ENCODE data around the gene CCDC134. TPM values are rescaled to one million over a fixed set of nuclear protein-coding genes. Genes with fewer than 3 reads are reported as not detected.
"Not testable (repeated sequence)": the region's sequence is repeated elsewhere in the genome, so short reads cannot be mapped to it uniquely, and the experiment has no call there.

Gene CCDC134
- polyA plus RNA-seq, 3 donors, result 0.79 to 2.9 (median 1.8) TPM

DNA sequence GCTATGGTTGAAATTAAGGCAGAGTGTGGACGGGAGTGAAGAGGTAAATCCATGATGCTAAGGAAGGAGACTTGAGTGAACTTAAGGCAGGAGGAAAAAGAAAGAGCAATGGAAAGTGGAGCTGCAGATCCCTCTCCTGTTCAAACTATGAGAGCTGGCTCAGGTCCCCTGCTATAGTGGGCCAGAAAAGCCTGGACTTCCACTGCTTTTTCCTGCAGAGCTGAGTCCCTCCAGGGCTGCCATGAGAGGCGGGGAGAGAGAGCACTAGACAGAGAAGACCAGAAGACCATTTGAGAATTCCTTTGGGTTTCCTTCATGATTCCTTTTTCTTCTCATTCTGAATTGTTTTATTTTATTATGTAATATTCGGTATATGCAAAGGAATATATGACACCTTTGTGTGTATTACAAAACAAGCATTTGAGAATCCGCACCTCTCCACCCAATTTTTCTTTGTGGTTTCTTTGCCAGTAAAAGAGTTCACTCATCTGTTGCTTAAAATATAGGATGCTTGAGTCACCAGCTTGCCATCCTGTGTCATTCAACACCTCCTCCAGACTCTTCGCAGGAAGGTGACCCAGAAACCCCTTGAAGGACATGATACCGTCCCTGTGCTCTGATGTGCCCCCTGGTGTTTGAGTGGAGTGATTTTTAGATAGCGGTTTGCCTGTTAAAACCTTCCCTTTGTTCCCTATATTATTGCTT, 56.8 kb downstream of the CCDC134 start:
- 51 to 63% (median 54%) methylated on average over 7 of the region's 7 CpGs for WGBS, 3 donors

DNA sequence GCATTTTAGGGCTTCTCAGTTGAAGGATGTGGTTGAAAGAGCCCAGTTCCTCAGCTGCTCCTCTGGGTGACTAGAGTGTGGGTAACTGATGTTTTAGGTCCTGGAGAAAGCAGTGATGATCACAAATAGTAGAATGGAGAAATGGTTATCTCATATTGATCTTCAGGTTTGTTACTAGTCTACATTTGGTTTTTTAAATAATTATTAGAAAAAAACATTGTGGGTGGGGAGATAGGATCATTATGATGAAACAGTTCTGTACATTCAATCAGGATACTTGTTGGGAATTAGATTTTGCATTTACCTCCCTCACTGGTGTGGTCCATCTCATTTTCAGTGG, 57.4 kb downstream of the CCDC134 start:
- H3K27ac ChIP-seq (ENCODE audit: low read depth, low read length), result no peak overlapping the region

More for the DNA sequence above, 56.8 kb downstream of the CCDC134 start:
- no peak overlapping the region for H3K27ac ChIP-seq (ENCODE audit: low read depth, low read length)

DNA sequence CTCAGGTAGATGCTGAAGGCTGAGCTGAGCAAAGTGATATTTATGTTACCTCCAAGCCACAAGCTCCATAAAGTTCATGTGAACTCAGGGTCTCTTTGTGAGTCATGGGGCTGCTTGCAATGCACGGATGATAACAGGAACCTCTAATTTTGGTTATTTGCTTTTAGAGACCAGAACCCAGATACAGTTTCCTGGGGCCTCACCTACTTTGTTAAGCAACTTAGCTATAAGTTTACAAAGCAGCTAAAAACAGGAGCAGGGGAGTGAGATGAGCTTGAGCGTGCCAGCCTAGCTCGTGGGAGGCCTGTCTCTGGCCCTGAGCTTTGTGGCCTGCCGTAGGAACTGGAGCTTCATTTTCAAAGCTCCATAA, 61.7 kb downstream of the CCDC134 start:
- peak overlapping the region; percentile 54 for H3K27ac ChIP-seq (ENCODE audit: low read depth, low read length)

DNA sequence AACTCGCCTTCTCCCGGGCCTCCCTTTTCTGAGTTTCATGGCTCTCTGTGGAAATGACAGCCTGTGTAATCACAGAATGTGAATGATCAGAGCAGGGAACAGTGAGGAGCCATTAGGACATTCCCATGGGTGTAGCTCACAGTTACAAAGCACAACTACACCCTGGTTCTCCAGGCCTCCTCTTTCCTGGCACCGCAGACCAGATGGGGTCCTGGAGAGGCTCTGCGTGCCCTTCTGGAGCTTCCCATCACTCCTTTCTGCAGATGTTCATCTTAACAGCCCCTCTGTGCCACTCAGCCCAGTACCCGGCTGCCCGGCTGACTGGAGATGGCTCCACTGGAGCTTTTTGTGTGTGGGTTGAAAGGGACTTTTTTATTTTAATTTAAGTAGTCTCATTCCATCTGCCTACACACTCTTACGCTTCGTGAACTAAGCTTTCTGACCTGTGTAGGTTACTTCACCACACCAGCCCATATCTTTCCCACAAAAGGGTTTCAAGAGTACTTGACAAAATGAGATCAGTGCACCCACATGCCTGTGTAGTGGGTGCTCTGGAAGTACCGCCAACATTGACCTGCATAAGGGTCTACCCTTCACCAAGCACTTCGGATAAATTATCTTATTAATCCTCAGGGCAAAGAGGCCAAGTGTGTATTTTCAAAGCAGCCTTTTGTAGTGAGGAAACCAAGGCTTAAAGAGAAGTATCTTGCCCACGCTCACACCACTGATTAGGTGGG, 62.2 kb downstream of the CCDC134 start:
- WGBS, 3 donors, result 69 to 86% (median 78%) methylated on average over 11 of the region's 11 CpGs
- H3K27ac ChIP-seq (ENCODE audit: low read depth, low read length), result peak overlapping the region; percentile 54

More for the DNA sequence above, 61.7 kb downstream of the CCDC134 start:
- 28 to 48% (median 29%) methylated on average over 4 of the region's 4 CpGs for WGBS, 3 donors

DNA sequence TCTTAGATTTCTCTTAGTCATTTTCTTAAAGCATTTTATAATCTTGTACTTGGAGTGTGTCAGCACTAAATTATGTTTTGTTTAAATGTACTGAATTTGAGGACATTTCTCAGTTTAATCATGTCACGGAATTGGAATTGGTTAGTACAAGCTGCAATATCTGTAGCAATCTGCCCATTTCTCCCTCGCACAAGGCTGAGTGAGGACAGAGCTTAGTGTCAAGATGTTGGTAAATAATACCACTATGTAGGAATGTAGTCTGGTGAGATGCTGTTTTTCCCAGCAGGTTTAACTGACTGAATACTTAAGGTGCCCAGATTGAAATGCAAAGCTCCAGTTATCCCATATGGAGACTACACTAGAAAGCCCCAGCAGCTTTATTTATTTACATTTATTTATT, 63.0 kb downstream of the CCDC134 start:
- WGBS, 3 donors, result 73 to 86% (median 77%) methylated on average over 2 of the region's 2 CpGs

DNA sequence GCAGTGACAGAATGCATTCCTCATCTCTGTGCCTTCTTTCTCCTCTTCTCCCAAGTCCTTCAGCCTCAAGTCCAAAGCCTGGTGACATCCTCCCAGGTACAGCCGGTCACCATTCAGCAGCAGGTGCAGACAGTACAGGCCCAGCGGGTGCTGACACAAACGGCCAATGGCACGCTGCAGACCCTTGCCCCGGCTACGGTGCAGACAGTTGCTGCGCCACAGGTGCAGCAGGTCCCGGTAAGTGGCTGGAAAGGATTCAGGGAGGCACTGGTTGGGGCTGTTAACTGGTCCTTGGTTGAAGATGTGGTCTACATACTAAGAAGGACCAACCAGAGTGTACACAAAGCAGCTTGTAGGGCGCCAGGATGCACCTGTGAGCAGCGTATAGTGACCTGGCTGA, 68.1 kb downstream of the CCDC134 start:
- no peak overlapping the region for H3K27ac ChIP-seq (ENCODE audit: low read depth, low read length)
- 91 to 98% (median 97%) methylated on average over 10 of the region's 10 CpGs for WGBS, 3 donors

More for the DNA sequence above, 63.0 kb downstream of the CCDC134 start:
- H3K27ac ChIP-seq (ENCODE audit: low read depth, low read length), result no peak overlapping the region

DNA sequence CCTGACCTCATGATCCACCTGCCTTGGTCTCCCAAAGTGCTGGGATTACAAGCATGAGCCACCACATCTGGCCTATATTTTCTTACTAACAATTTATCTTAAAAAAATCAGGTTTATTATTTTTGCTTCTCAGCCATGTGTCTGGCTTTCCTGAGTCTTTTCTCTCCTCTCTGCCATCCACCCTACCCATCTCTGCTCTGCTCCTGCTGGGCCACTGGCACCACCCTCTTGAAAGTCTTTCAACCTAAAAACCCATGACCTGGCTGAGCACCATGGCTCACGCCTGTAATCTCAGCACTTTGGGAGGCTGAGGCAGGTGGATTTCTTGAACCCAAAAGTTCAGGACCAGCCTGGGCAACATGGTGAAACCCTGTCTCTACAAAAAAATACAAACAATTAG, 69.6 kb downstream of the CCDC134 start:
- 96 to 100% (median 100%) methylated on average over 1 of the region's 1 CpG for WGBS, 3 donors
- H3K27ac ChIP-seq (ENCODE audit: low read depth, low read length), result not testable (repeated sequence)

DNA sequence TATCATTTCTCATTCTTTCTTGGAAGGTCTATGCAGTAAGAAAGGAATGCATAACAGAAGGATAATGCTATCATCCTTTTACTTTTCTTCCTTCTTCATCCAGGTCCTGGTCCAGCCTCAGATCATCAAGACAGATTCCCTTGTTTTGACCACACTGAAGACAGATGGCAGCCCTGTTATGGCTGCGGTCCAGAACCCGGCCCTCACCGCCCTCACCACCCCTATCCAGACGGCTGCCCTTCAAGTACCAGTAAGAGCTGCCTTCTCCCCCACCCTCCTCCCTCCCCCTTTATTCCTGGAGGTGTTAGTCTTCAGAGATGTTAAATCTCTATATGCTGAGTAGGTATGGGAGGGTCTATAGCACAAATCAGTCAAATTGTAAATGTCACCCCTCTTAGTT, 70.3 kb downstream of the CCDC134 start:
- no peak overlapping the region for H3K27ac ChIP-seq (ENCODE audit: low read depth, low read length)
- 85 to 88% (median 87%) methylated on average over 4 of the region's 4 CpGs for WGBS, 3 donors

DNA sequence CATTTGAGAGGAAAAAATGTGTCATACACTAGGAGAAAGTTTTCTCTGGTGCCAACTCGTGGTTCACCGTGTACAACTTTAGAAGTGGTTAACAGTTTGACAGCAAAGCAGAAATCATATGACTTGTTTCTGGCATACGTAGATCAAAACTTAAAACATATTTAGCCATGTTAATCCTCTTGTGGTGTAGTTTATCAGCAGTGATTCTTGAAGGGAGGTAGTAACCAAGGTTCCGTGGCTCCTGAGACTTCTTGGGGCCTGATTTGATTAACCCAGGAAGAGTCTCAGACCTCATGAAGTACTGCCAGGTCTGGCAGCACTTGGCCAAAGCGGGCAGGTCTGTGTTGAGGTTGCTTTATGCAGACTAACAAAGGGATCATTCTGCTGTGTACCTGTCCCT, 72.9 kb downstream of the CCDC134 start:
- WGBS, 3 donors, result 73 to 78% (median 73%) methylated on average over 5 of the region's 5 CpGs
- no peak overlapping the region for H3K27ac ChIP-seq (ENCODE audit: low read depth, low read length)

DNA sequence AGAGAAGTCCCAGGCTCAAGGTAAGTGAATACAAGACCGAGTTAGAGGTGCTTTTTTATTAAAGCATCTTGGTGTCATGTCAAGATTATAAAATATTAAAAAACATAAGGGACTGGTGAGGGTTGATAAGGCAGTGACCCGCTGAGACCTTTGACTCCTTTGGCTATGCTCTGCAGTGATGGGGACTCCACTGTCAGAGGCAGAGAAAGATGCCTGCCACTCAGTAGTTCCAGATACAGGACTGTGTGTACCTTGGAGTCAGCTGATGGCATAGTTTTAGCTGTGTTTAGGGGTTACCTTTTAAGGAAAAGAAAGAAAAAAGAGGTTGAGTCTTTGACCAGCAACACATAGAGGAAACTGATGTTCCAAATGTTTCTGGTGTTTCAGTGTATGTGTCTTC, 73.6 kb downstream of the CCDC134 start:
- WGBS, 3 donors, result 88 to 93% (median 91%) methylated on average over 2 of the region's 2 CpGs
- H3K27ac ChIP-seq (ENCODE audit: low read depth, low read length), result no peak overlapping the region

DNA sequence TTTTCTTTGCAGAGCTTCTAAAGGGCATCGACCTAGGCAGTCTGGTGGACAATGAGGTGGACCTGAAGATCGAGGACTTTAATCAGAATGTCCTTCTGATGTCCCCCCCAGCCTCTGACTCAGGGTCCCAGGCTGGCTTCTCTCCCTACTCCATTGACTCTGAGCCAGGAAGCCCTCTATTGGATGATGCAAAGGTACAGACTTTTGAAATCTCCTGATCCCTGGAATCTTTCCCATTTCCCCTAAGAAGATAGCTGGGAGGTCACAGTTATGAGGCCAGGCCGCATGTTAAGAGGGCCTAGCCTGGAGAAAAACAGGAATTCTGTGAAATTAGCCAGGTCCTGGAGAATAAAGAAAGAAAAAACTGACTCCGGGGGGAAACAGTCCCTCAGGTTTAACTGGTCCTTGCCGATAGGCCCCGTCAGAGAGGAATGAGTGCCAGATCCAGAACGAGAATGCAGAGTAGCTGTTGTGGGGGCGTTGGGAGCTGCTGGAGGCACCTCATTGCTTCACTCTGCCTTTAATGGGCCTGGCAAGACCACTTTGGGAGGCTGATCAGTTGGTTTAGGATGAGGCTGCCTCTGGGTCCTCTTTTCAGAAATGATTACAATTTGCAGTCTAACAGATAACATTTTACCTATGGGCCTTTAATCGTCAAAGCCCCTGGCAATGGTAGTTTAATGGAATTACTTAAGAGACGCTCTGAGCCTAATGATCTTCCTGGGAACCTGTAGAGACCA, 75.2 kb downstream of the CCDC134 start:
- 87% methylated on average over 10 of the region's 10 CpGs for WGBS, 3 donors
- H3K27ac ChIP-seq (ENCODE audit: low read depth, low read length), result no peak overlapping the region

Other genes with a start within 250 kb of the CCDC134 start
- 1 to 10 TPM in 2 of 3 donors, under 1 TPM in 1; 0.91 to 8.3 (median 5.1) TPM for gene CSDC2, start 239.7 kb upstream of the CCDC134 start, polyA plus RNA-seq
- gene PMM1, start 210.8 kb upstream of the CCDC134 start, polyA plus RNA-seq, result 100 to 1,000 TPM in 1 of 3 donors, 10 to 100 TPM in 2; 41.9 to 171 (median 68.4) TPM
- 10 to 100 TPM in 2 of 3 donors, 1 to 10 TPM in 1; 7.0 to 19.6 (median 16.8) TPM for gene DESI1, start 179.6 kb upstream of the CCDC134 start, polyA plus RNA-seq
- gene XRCC6, start 179.4 kb upstream of the CCDC134 start, polyA plus RNA-seq, result 100 to 1,000 TPM in 2 of 3 donors, 10 to 100 TPM in 1; 82.5 to 158 (median 152) TPM
- gene SNU13, start 111.8 kb upstream of the CCDC134 start, polyA plus RNA-seq, result 100 to 1,000 TPM in 2 of 3 donors, 10 to 100 TPM in 1; 78.2 to 139 (median 121) TPM
- gene MEI1, start 101.2 kb upstream of the CCDC134 start, polyA plus RNA-seq, result 1 to 10 TPM in 1 of 3 donors, under 1 TPM in 2; 0.34 to 1.6 (median 0.86) TPM
- 10 to 100 TPM; 20.8 to 40.6 (median 35.8) TPM for gene SREBF2, start 32.4 kb downstream of the CCDC134 start, polyA plus RNA-seq
- not detected for gene SHISA8, start 114.4 kb downstream of the CCDC134 start, polyA plus RNA-seq
- gene TNFRSF13C, start 126.1 kb downstream of the CCDC134 start, polyA plus RNA-seq, result under 1 TPM in 2 of 3 donors, not detected in 1; 0.19 to 0.38 TPM
- 1 to 10 TPM in 2 of 3 donors, under 1 TPM in 1; 0.74 to 3.1 (median 1.1) TPM for gene CENPM, start 146.5 kb downstream of the CCDC134 start, polyA plus RNA-seq
- under 1 TPM; 0.09 to 0.79 (median 0.70) TPM for gene SEPTIN3, start 168.8 kb downstream of the CCDC134 start, polyA plus RNA-seq
- gene WBP2NL, start 198.1 kb downstream of the CCDC134 start, polyA plus RNA-seq, result 1 to 10 TPM in 1 of 3 donors, under 1 TPM in 2; 0.18 to 1.1 (median 0.45) TPM